HG03045 (cell line): ENCODE results near the gene PSMC2.
"Not testable (repeated sequence)": the region's sequence is repeated elsewhere in the genome, so short reads cannot be mapped to it uniquely, and the experiment has no call there.

Experiments used
- ATAC-seq: cut with Tn5 transposase; IDR thresholded peaks from one replicate; pipeline ENCODE4 v1.9.1; 2021; ENCODE audit warnings: mild to moderate bottlenecking, moderate library complexity; ENCODE audit not compliant: unreplicated experiment

PSMC2 gene

GRCh38 chr7:103373866-103374643 is 26.6 kb downstream of the PSMC2 start:
- ATAC-seq, result no peak

- ATAC-seq, result no peak
These were observed 32.0 kb downstream of the PSMC2 start for GRCh38 chr7:103379270-103379975.

DNA sequence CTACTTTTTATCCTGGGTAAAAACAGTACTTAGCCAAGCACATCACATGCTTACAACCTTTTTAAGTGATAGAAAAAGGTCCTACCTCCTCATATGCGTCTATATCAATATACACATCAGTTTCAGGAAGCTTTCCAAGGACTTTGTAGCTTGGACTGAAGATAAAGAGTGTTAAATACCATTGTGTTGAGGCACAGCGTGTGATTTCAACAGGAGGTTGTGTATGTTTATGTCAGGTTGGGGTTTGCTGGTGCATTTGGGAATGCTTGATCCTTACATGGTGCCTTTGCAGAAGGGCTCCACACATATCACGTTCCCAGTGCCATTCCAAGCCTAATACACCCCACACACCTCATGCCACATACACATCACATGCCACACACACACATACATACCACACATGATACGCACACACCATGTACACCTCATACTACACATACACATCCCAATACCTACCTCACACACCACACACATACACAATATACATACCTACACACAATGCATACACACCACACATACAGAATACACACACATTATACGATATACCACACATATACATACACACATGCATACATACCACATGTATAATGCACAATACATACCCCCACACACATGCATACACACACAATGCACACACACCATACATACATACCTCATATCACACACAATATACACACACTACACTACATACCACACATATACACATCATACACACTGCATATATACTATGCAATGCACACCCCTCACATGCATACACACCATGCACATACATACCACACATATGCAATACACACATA is 33.1 kb downstream of the PSMC2 start:
- ATAC-seq, result no peak

- ATAC-seq, result no peak
These were observed 34.0 kb downstream of the PSMC2 start for GRCh38 chr7:103381280-103382031.

- ATAC-seq, result no peak
These were observed 34.6 kb downstream of the PSMC2 start for GRCh38 chr7:103382032-103382402.

DNA sequence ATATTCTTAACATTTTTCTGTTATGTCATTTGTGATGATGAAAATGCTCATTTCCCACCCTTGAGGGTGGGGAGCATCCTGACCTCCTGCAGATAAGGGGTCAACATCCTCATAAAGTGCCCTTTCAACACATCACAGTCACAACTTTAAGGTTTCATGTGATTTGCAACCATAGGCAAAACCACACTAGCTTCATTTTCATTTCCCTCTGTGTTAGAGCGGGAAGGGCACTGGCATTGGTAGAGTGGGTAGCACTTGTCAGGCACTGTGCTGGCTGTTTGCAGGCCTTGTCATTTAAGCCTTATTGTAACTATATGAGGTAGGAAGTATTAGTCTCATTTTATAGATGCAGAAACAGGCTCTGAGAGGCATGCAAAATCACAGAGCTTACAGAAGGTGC is 39.8 kb downstream of the PSMC2 start:
- ATAC-seq, result no peak

DNA sequence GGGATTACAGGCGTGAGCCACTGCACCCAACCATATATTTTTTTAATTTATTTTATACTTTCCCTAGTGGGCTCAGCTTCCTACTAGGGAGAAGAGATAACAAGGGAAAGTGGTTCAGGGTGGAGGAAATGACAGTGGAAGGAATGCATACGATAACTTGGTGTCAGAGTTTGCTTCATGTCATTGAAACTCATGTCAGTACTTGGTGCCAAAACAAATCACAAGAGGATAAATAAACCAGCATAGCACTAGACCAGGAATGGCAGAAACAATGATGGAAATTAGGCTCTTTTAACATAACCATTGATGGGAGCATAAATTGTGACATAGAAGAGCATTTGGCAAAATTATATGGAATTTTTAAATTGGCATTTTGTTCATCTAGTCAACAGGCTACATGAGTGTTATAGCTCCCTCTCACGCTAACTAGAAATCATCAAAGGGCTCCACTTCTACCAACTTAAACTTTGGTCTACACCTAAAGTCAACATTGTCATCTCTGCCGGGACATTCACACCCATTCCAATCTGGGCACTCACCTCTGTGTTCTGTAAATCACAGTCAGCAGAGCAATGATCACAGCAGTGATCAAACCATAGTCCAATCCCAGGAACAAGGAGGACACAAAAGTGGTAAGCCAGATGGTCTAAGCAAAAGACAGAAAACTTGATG is 41.2 kb downstream of the PSMC2 start:
- no peak for ATAC-seq

DNA sequence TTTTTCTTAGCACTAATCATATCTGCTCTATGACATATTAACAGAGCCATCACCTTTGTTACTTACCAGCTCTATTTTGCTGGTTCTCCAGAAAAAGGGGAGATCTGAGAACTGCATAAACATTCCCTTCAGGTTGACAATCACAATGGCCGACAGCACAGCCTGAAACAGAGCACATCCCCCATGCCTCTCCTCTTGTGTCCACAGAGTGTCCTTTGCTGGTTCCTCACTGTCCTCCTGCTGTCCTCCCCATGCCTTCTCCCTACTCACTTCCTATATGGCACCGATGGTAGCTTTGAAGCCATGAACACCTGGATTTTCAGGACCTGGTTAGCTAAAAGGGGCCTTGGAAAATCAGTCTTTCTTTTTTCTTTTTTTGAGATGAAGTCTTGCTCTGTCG is 41.8 kb downstream of the PSMC2 start:
- ATAC-seq, result no peak

DNA sequence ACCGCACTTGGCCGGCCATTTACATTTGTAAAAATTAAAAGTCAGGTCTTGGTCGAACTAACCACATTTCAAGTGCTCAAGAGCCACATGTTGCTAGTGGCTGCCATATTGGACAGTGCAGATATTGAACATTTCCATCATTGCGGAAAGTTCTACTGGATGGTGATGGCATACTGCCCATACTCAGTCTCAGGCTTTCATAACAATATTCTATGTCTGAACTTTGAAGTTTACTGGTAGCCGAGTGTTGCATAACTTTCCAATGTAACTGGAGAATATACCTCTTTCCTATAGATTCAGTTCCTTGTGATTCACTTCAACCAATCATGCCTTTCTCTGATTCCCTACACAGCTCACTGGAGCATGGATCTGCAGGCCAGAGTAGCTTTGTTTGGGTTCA is 43.7 kb downstream of the PSMC2 start:
- no peak for ATAC-seq

DNA sequence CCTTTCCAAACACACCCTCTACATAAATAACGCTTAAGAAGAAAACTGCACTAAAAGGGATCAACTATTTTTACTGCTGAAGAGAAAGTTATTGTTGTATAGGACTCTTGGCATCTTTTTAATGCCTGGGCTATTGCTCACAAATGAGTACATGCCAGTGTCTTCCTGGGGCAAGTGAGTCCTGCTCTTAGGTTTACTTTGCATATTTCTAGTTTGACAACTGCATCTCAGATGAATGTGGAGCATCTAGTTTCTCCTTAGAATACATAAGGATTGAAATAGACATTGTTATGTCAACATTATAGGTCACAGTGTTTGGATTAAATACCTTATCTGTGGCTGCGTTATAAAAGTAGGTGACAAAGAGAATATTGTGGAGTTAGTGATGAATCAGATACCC is 44.5 kb downstream of the PSMC2 start:
- ATAC-seq, result no peak

DNA sequence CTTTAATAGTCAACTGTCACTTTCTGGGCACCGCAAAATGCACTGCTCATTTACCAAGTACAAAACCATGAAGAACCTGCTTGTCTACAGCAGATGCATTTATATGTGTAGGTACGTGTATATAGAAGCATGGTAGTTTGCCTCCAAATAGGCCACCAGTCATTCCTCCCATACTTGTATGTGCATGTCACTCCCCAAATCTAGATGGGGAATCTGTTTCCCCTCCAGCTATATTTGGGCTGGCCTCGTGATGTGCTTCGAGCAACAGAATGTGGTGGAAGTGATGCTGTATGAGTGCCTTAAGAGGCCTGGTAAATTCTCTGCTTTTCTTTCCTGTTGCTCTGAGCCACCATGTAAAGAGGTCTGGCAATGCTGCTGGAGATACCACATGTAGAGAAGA is 47.1 kb downstream of the PSMC2 start:
- no peak for ATAC-seq

GRCh38 chr7:103395071-103395470 is 47.6 kb downstream of the PSMC2 start:
- ATAC-seq, result no peak

GRCh38 chr7:103396471-103396870 is 49.0 kb downstream of the PSMC2 start:
- ATAC-seq, result no peak

GRCh38 chr7:103398483-103399127 is 51.2 kb downstream of the PSMC2 start:
- ATAC-seq, result no peak

DNA sequence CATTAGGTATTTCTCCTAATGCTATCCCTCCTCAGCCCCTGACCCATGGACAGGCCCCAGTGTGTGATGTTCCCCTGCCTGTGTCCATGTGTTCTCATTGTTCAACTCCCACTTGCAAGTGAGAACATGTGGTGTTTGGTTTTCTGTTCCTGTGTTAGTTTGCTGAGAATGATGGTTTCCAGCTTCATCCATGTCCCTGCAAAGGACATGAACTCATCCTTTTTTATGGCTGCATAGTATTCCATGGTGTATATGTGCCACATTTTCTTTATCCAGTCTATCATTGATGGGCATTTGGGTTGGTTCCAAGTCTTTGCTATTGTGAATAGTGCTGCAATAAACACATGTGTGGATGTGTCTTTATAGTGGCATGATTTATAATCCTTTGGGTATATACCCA is 52.2 kb downstream of the PSMC2 start:
- ATAC-seq, result not testable (repeated sequence)

- not testable (repeated sequence) for ATAC-seq
These were observed 58.6 kb downstream of the PSMC2 start for GRCh38 chr7:103405789-103406613.

- no peak for ATAC-seq
These were observed 64.7 kb downstream of the PSMC2 start for GRCh38 chr7:103412151-103412550.

- no peak for ATAC-seq
These were observed 66.0 kb downstream of the PSMC2 start for GRCh38 chr7:103413407-103413806.

GRCh38 chr7:103418241-103418640 is 70.8 kb downstream of the PSMC2 start:
- no peak for ATAC-seq
